Brain pericyte (primary cell): Measurements from ENCODE around the gene BAIAP2L2.

Experiments
- DNase-seq: peaks from one replicate; pipeline ENCODE4 v3.0.0-alpha.2; 2012; ENCODE audit warnings: low read depth, low spot score

Gene BAIAP2L2

GRCh38 chr22:38068641-38069371 is 41.7 kb downstream of the BAIAP2L2 start:
- DNase-seq = no peak

- no peak for DNase-seq
Measured at GRCh38 chr22:38067761-38068360, 42.6 kb downstream of the BAIAP2L2 start.

GRCh38 chr22:38067028-38067415 is 43.5 kb downstream of the BAIAP2L2 start:
- DNase-seq = no peak

GRCh38 chr22:38066381-38067027 is 44.0 kb downstream of the BAIAP2L2 start:
- no peak for DNase-seq

- no peak for DNase-seq
Measured at GRCh38 chr22:38065539-38065938, 44.9 kb downstream of the BAIAP2L2 start.

- no peak for DNase-seq
Measured at GRCh38 chr22:38062791-38063190, 47.7 kb downstream of the BAIAP2L2 start.

- peak; percentile 80 for DNase-seq
Measured at GRCh38 chr22:38056969-38057891, 53.3 kb downstream of the BAIAP2L2 start, which contains the start of gene PICK1. PICK1 (plus strand) TSS chr22:38057404; CDS start chr22:38057810, 406 bp downstream.

GRCh38 chr22:38051900-38052862 is 58.3 kb downstream of the BAIAP2L2 start:
- no peak for DNase-seq

GRCh38 chr22:38051261-38051660 is 59.2 kb downstream of the BAIAP2L2 start:
- no peak for DNase-seq

- no peak for DNase-seq
Measured at GRCh38 chr22:38050720-38051119, 59.8 kb downstream of the BAIAP2L2 start.

GRCh38 chr22:38049812-38050619 is 60.5 kb downstream of the BAIAP2L2 start:
- no peak for DNase-seq

- DNase-seq = no peak
Measured at GRCh38 chr22:38046070-38046748, 64.3 kb downstream of the BAIAP2L2 start.

GRCh38 chr22:38043151-38044039 is 67.1 kb downstream of the BAIAP2L2 start:
- DNase-seq = no peak

GRCh38 chr22:38042488-38042790 is 68.0 kb downstream of the BAIAP2L2 start:
- DNase-seq = no peak

- no peak for DNase-seq
Measured at GRCh38 chr22:38041760-38042487, 68.6 kb downstream of the BAIAP2L2 start.

GRCh38 chr22:38040953-38041759 is 69.3 kb downstream of the BAIAP2L2 start:
- no peak for DNase-seq
